Kidney (tissue), 14 donors: ENCODE results near the gene MPDZ. TPM values are rescaled to one million over a fixed set of nuclear protein-coding genes. Genes with fewer than 3 reads are reported as not detected.

ENCODE experiments used
- DNase-seq, 5 donors: peaks; one replicate each; pipeline ENCODE4 v3.0.0-alpha.2; 2013 to 2020
- FAIRE-seq: peaks from 2 replicates; lab custom pipeline; 2012; peaks lifted over from hg19 to GRCh38; lab: Jason Lieb, UNC
- H3K27ac ChIP-seq, 2 donors: one replicate each; pipeline ENCODE4 v1.7.0; 2013; ENCODE audit warnings: low read depth in 2 of 2, low read length in 2 of 2, inconsistent platforms in 1 of 2
- H3K27me3 ChIP-seq: one replicate; pipeline ENCODE4 v1.7.1; 2013; ENCODE audit warnings: low read length, inconsistent platforms; ENCODE audit not compliant: control insufficient read depth, insufficient read depth
- H3K36me3 ChIP-seq, 3 donors: one replicate each; pipeline versions ENCODE4 v1.7.0 to v1.7.1; 2013; ENCODE audit warnings: low read length in 3 of 3, control low read depth in 1 of 3, inconsistent platforms in 1 of 3; ENCODE audit not compliant: insufficient read depth in 3 of 3, control insufficient read depth in 2 of 3
- H3K4me1 ChIP-seq, 3 donors: one replicate each; pipeline versions ENCODE4 v1.7.0 to v1.7.1; 2013; ENCODE audit warnings: low read length in 3 of 3, inconsistent platforms in 1 of 3, low read depth in 1 of 3; ENCODE audit not compliant: control insufficient read depth in 2 of 3, insufficient read depth in 2 of 3
- H3K4me3 ChIP-seq, 3 donors: one replicate each; pipeline versions ENCODE4 v1.7.0 to v1.8.1; 2013; ENCODE audit warnings: low read length in 3 of 3, control low read depth in 1 of 3, inconsistent platforms in 1 of 3
- H3K9ac ChIP-seq, 3 donors: one replicate each; pipeline versions ENCODE4 v1.7.0 to v1.7.1; 2013; ENCODE audit warnings: low read length in 3 of 3, control low read depth in 1 of 3, inconsistent platforms in 1 of 3
- H3K9me3 ChIP-seq, 3 donors: one replicate each; pipeline versions ENCODE4 v1.7.0 to v1.7.1; 2013; ENCODE audit warnings: low read length in 3 of 3, control low read depth in 1 of 3, inconsistent platforms in 1 of 3; ENCODE audit not compliant: control insufficient read depth in 2 of 3, insufficient read depth in 1 of 3
- intact Hi-C: fragments of 100-400 bp; cut with DNase I; formaldehyde crosslinking; loops from one replicate; pipeline ENCODE4 v1.11.1; 2022
- polyA plus RNA-seq: library from polyadenylated mRNA; stranded (reverse); fragments of 350-450 nt; fragmentation: Illumina TruSeq; extraction: RNeasy Lipid Tissue Mini Kit (QIAGEN cat#74804); gene quantifications from one replicate; pipeline ENCODE4 v1.2.3, GENCODE V29; 2014; ENCODE audit warnings: low read depth, low replicate concordance; ENCODE audit not compliant: insufficient read depth
- total RNA-seq: library from RNA; stranded (reverse); fragmentation: NEBNext Ultra II Directional; extraction: Animal tissue kit (Norgen Biotek cat#: 25700); gene quantifications from one replicate; pipeline ENCODE4 v1.2.1, GENCODE V29; 2021
- TF ChIP-seq, protein P1 (sequence below): IDR thresholded peaks from 3 replicates; pipeline ENCODE4 v1.5.1; 2012; ENCODE audit warnings: mild to moderate bottlenecking, moderate library complexity, borderline replicate concordance; ENCODE audit not compliant: insufficient read depth; ENCODE audit errors: extremely low read depth
- donor health status: control.
- donor health status: control.
- donor health status: control.
- donor health status: control.
- donor health status: control.
- donor health status: DM: yes; HTN: yes; CAD: no.
- donor health status: Normal renal cell carcinoma (clear cell type).

Gene MPDZ
- total and polyA plus RNA-seq, 2 donors from 2014 or later = 18.5 to 25.1 TPM

DNA sequence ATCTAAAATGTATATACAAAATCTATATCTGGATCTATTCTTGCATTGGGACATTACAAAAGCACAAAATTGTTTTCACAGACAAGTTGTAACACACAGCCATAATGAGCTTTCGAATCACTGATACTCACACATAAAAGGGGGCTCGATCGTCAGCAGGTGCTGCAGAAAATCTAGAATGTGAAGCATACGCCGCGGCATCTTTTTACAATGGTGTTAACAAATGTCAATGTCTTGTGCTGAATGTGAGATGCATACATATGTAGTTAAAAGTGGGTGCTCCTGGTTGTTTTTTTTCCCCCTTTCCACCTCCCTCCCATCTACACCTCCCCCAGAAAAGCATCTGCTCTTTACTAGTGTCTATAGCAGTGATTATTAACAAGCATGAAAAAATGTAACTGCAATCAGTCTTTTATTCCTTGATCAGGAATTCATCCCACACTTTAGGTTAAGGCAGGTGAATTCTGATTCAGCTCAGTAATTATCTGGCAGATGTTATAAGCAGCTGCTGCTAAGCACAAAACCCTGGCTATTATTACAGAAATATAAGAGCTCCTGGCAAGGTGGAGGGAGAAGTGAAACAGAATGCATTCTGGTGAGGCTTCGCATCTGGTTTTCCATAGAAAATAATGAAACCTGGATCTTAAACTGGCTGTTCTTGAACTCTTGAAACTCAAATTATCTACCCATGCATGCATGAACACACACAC, 114.1 kb downstream of the MPDZ start:
- Histone ChIP-seq H3K4me3 (no peak overlapping the region), H3K27ac (no peak overlapping the region)
- FAIRE-seq = no peak

DNA sequence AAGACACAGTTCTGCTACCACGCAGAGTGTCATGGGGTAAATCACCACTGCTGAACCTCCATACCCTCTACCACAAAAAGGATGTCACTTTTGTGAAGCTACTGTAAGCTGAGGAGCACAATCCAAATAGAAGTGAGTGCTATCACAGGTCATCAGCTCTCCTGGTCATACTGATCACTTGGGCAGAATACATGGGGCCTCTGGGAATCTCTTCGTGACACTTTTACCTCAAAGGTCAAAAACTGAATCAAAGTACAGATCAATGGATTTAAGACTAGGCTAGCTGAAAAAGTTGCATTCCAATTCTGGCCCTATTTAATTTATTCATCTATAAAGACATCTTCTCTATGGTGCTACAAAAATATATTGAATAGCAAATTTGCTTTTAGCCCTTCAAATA, 115.5 kb downstream of the MPDZ start:
- H3K4me3 ChIP-seq = no peak overlapping the region
- H3K36me3 ChIP-seq = peaks cover 0 to 6% (median 0%) of the 10 kb centered on the region in 3 donors
- H3K4me1 ChIP-seq = no peaks in the 10 kb centered on the region
- no peaks in the 10 kb centered on the region for H3K27me3 ChIP-seq
- FAIRE-seq (no peak), DNase-seq (no peak)
- H3K9me3 ChIP-seq = no peaks in the 10 kb centered on the region
- H3K27ac ChIP-seq = no peak overlapping the region
- H3K9ac ChIP-seq = no peak overlapping the region
- TF ChIP-seq, protein P1, sequence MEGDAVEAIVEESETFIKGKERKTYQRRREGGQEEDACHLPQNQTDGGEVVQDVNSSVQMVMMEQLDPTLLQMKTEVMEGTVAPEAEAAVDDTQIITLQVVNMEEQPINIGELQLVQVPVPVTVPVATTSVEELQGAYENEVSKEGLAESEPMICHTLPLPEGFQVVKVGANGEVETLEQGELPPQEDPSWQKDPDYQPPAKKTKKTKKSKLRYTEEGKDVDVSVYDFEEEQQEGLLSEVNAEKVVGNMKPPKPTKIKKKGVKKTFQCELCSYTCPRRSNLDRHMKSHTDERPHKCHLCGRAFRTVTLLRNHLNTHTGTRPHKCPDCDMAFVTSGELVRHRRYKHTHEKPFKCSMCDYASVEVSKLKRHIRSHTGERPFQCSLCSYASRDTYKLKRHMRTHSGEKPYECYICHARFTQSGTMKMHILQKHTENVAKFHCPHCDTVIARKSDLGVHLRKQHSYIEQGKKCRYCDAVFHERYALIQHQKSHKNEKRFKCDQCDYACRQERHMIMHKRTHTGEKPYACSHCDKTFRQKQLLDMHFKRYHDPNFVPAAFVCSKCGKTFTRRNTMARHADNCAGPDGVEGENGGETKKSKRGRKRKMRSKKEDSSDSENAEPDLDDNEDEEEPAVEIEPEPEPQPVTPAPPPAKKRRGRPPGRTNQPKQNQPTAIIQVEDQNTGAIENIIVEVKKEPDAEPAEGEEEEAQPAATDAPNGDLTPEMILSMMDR = no peak
- intact Hi-C loops = no loop called here

More for the DNA sequence above, 114.1 kb downstream of the MPDZ start:
- Histone ChIP-seq H3K9me3 (no peaks in the 10 kb centered on the region), H3K4me1 (no peaks in the 10 kb centered on the region), H3K36me3 (peaks cover 0 to 6% (median 0%) of the 10 kb centered on the region in 3 donors), H3K9ac (no peak overlapping the region), H3K27me3 (no peaks in the 10 kb centered on the region)
- DNase-seq = no peak
- intact Hi-C loops = no loop called here
- TF ChIP-seq, protein P1 = no peak

DNA sequence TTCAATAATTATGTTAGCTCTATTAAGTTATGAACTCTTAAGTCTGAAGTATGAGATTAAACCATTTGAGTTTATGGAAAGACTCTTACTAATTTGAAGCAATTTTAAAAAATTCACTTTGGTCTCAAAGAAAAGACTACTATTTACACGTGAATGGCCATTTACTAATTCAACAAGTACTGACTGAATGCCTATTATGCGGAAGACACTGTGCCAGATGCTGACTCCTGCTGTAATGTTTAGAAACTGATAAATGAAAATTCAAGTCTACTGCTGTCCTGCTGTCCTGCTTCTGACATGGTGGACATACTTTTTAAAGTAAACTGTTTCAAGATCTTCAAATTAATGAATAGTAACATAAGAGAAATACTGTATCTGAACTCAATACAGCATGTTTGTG, 116.2 kb downstream of the MPDZ start:
- intact Hi-C loops = no loop called here
- peaks cover 0 to 6% (median 0%) of the 10 kb centered on the region in 3 donors for H3K36me3 ChIP-seq
- no peak for DNase-seq
- FAIRE-seq = no peak
- H3K9ac ChIP-seq = no peak overlapping the region
- no peaks in the 10 kb centered on the region for H3K9me3 ChIP-seq
- H3K4me3 ChIP-seq = no peak overlapping the region
- no peak overlapping the region for H3K27ac ChIP-seq
- H3K27me3 ChIP-seq = no peaks in the 10 kb centered on the region
- TF ChIP-seq, protein P1 = no peak
- H3K4me1 ChIP-seq = no peaks in the 10 kb centered on the region
